DMS53 (cell line): ENCODE results near the gene ALDH3B2.
"Not testable (repeated sequence)": the region's sequence is repeated elsewhere in the genome, so short reads cannot be mapped to it uniquely, and the experiment has no call there.

Experiments used
- DNase-seq: peaks from one replicate; lab custom pipeline; 2025; lab: John Stamatoyannopoulos, UW

Gene ALDH3B2

DNA sequence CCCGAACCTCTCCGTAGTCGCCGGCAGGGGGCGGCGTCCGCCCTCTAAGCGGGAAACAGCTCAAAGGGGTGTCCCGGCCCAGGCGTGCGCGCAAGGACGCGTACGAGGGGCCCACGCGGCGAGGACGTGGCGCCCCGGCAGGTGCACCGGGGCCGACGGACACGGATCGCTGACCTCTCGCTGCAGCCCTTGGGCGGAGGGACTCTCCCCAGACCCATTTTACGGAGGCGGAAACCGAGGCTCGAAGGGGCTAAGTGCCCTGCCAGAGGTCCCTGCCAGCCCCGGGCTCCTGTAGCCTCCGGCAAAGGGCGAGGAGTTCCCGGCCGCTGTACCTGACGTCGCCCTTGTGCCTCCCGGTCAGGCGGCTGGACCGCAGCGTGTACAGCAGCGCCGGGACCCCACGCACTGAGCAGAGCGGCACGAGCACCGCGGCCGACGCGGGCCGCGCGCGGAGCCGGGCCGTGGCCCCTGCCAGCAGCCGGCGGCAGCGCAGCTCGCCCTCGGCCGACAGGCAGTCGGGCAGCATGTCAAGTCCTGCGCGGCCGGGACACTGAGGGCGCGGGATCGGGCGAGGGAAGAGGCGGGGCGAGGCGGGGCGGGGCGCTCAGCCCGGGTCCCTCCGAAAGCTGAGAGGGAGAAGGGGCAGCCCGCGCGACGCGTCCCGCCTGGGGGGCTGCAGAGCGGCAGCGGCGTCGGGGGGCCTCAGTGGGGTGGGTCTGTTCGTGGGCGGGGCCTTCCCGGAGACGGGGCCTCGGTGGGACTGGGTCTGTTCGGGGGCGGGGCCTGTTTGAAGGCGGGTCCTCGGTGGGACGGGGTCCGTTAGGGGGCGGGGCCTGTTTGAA is 44.8 kb downstream of the ALDH3B2 start, which contains the start of gene NUDT8:
Gene NUDT8, minus strand, starts transcription at position 552 of the 842 bp plus-strand sequence. Its CDS starts 26 bp downstream, at position 526.
- peak; percentile 96 for DNase-seq

GRCh38 chr11:67628710-67629385 is 45.6 kb downstream of the ALDH3B2 start:
- DNase-seq: peak; percentile 55

DNA sequence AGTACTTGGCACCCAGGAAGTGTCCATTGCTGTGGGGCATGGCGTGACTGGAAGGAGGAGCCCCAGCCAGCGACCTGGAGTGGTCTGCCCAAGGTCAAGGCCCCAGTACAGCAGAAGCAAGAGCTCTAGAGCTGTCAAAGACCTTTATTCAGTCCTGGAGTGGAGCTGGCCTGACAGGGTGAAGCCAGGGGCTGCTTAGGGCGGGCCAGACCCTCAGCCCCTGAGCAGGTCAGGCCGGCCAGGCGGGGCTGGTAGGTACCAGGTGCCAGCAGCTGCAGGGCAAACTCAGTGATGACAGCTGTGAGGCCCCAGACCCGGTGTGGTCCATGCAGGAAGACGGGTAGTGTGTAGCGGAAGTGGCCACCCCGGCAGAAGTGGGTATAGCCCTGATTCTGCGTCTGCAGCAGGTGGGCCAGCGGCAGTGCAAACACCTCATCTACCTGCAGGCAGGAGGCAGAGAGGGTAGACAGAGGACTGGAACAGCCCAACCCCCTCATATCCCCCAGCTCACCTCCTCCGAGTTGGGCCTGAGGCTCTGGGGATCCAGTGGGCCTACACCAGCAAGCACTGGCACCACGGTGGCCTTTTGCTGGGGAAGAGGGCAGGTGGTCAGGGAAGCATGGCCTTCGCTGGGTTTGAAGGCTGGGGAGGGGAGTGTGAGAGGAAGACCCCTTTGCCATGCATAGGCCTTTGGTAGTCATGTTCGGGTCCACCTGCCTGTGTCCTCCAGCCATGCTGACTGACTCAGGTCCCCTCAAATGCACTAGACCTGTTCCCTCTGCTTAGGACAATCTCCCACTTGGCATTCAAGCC is 46.4 kb downstream of the ALDH3B2 start:
- no peak for DNase-seq

DNA sequence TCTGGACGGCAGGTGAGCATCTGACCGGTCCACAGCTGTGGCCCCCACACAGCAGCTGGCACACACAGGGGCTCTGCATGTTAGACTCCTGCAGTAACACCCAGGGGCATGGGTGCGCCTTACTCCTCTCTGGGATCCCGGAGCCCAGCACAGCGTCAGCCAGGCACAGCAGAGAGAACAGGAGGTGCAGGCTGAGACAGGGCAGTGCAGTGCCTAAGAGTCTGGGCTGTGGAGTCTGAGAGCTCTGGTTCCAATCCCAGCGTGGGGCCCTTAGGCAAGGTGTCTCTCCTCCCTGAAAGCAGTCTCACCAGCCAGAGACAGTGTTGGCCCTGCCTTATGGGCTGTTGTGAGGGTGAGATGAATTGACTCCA is 47.0 kb downstream of the ALDH3B2 start:
- DNase-seq: no peak

DNA sequence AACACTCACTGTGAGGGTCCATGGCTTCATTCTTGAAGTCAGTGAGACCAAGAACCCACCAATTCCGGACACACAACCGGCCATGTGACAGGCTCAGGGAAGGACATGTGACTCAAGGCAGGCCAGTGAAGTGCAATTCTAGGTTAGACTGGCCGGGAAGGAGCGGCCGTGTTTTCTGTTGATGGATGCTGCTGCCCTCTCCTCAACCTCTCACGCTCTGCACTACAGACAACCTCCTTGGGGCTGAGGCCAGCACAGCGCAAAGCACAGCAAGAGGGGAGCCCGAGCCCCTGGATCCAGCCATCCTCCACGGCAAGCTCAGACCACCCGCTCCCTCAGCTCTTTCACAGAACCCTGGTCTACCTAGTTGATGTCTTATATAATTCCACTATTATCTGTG is 47.5 kb downstream of the ALDH3B2 start:
- no peak for DNase-seq

DNA sequence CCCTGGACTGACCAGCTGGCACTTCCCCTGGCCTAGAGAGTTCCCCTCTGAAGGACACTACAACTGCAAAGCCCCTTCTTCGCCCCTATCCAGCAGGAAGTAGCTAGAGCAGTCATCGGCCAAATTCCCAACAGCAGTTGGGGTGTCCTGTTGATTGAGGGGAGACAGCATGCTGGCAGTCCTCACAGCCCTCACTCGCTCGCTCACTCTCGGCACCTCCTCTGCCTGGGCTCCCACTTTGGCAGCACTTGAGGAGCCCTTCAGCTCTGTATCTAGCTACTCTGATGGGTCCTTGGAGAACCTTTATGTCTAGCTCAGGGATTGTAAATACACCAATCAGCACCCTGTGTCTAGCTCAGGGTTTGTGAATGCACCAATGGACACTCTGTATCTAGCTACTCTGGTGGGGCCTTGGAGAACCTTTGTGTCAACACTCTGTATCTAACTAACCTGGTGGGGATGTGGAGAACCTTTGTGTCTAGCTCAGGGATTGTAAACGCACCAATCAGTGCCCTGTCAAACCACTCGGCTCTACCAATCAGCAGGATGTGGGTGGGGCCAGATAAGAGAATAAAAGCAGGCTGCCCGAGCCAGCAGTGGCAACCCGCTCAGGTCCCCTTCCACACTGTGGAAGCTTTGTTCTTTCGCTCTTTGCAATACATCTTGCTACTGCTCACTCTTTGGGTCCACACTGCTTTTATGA is 48.1 kb downstream of the ALDH3B2 start:
- not testable (repeated sequence) for DNase-seq

DNA sequence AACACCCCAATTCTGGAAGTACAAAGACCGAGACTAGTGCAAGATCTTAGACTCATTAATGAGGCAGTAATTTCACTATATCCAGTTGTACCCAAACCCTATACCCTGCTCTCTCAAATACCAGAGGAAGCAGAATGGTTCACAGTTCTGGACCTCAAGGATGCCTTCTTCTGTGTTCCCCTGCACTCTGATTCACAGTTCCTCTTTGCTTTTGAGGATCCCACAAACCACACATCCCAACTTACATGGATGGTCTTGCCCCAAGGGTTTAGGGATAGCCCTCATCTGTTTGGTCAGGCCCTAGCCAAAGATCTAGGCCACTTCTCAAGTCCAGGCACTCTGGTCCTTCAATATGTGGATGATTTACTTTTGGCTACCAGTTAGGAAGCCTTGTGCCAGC is 50.6 kb downstream of the ALDH3B2 start:
- not testable (repeated sequence) for DNase-seq

- not testable (repeated sequence) for DNase-seq
These were observed 51.5 kb downstream of the ALDH3B2 start for GRCh38 chr11:67622905-67623304.

DNA sequence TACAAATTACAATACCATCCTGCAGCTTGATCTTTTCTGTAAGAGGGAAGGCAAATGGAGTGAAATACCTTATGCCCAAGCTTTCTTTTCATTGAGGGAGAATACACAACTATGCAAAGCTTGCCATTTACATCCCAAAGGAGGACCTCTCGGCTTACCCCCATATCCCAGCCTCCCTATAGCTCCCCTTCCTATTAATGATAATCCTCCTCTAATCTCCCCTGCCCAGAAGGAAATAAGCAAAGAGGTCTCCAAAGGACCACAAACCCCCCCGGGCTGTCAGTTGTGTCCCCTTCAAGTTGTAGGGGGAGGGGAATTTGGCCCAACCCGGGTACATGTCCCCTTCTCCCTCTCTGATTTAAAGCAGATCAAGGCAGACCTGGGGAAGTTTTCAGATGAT is 52.5 kb downstream of the ALDH3B2 start:
- not testable (repeated sequence) for DNase-seq

DNA sequence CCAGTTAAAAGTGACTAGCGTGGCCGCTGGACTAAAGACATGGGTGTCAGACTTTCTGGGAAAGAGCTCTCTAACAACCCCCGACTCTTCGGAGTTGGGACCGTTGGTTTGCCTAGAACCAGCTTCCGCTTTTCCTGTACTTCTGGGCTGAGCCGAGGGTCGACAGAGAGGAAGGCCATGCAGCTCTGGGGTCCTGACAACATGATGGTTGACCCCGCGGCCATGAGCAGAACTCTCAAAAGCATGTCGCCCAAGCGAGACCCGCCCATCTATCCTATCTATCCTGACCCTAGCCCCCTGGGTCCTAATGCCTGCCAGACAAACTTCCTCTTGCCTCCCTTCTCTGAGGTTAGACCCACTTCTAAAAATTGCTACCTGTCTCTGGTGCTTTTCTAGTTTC is 53.8 kb downstream of the ALDH3B2 start:
- peak; percentile 47 for DNase-seq

DNA sequence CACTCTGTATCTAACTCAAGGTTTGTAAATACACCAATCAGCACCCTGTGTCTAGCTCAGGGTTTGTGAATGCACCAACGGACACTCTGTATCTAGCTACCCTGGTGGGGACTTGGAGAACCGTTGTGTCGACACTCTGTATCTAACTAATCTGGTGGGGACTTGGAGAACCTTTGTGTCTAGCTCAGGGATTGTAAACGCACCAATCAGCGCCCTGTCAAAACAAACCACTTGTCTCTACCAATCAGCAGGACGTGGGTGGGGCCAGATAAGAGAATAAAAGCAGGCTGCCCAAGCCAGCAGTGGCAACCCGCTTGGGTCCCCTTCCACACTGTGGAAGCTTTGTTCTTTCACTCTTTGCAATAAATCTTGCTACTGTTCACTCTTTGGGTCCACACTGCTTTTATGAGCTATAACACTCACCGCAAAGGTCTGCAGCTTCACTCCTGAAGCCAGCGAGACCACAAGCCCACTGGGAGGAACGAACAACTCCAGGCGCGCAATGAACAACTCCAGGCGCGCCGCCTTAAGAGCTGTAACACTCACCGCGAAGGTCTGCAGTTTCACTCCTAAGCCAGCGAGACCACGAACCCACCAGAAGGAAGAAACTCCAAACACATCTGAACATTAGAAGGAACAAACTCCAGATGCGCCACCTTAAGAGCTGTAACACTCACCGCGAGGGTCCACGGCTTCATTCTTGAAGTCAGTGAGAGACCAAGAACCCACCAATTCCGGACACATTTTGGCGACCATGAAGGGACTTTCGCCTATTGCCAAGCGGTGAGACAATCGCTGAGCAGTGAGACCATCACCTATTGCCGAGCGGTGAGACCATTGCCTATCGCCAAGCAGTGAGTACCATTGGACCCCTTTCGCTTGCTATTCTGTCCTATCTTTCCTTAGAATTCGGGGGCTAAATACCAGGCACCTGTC is 54.5 kb downstream of the ALDH3B2 start:
- DNase-seq: peak; percentile 45

DNA sequence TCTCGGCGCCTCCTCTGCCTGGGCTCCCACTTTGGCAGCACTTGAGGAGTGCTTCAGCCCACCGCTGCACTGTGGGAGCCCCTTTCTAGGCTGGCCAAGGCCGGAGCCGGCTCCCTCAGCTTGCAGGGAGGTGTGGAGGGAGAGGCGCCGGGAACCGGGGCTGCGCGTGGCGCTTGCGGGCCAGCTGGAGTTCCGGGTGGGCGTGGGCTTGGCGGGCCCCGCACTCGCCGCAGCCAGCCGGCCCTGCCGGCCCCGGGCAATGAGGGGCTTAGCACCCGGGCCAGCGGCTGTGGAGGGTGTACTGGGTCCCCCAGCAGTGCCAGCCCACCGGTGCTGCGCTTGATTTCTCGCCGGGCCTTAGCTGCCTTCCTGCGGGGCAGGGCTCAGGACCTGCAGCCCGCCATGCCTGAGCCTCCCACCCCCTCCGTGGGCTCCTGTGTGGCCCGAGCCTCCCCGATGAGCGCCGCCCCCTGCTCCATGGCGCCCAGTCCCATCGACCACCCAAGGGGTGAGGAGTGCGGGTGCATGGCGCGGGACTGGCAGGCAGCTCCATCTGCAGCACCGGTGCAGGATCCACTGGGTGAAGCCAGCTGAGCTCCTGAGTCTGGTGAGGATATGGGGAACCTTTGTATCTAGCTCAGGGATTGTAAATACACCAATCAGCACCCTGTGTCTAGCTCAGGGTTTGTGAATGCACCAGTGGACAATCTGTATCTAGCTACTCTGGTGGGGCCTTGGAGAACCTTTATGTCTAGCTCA is 55.3 kb downstream of the ALDH3B2 start:
- not testable (repeated sequence) for DNase-seq

DNA sequence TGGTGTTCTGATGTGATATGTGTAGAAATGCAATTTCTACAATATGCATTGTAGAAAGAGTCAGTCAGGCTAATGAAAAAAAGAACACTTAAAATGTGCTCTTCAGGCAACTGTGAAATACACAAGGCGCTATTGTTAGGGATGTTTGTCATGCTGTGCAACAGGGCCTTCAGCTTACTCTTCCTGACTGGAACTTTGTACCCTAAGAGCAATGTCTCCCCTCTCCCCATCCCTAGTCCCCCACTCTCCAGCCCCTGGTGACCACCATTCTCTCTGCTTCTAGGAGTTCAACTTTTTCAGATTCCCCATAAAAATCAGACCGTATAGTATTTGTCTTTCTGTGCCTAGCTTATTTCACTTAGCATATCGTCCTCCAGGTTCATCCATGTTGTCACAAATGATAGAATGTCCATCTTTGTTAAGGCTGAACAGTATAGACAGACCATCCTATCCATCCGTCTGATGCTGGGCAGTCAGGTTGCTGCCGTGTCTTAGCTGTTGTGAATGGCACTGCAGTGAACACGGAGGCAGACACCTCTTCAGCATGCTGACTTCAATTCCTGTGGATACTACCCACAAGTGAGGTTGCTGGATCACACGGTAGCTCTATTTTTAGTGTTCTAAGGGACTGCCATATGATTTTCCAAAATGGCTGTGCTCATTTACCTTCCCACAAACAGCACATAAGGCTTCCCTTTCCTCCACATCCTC is 57.0 kb downstream of the ALDH3B2 start:
- no peak for DNase-seq

DNA sequence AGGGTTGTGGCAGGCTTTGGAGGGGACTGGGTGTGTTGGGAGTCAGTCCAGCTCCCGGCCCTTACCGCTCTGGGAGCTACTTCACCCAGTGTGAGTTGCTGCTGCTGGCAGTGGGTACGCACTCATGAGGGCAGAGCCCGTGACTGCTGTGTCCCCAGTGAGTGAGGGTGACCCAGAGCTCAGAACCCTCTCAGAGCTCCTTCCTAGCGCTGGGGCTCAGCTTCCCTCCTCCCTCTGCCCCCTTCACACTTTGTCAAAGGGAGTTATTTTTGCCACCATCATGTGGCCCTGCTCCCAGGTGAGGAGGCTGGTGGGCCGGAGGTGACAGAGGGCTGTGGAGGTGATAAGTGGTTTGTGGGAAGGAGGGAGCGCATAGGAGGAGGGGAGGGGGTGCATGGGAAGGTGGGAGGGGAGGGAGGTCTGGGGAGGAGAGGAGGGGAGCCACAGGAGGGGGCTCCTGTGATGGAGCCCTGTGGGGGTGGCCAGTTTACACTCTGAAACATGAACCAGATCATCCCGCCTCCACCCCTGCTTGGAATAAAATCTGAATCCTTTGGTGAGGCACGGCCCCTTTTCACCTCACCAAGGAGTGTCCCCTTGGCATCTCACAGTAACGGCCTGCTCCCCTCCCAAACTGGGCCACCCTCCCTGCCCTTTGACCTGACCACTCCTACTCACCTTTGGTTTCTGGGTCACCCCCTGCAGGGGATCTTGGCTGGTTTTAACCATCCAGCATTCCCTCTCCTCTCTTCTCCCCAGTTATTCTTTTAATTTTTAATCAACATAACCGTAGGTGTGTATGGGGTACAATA is 57.8 kb downstream of the ALDH3B2 start:
- DNase-seq: peak; percentile 40

DNA sequence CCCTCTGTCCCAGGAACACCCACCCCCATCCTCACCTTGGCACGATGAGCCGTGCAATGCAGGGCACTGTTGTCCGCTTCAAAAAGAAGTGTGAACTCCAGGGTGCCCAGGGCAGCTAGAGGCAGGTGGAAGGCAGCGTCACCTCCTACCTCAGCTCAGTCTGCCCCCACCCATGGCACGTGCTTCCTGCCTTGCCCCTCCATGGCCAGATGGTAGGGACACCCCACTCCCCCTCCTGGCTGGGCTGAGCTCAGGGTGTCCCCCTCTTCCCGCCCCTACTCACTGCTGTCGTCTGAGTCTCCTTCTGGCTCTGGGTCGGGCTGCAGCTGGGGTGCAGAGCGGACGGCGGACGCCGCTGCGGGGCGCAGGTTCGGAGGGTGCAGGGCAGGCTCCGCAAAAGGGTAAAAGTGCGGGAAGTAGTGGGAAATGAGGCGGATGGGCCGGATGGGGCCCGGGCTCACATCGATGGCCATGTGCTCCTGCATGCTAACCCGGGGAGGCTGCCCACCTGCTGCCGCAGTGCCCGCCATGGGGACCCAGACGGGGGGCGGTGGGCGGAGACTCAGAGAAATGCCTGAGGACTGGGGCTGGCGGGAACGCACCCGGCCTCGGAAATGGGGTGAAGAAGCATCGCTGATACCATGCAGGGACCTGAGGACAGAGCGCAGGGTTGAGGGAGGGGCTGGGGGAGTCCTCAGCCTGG is 58.5 kb downstream of the ALDH3B2 start:
- no peak for DNase-seq

DNA sequence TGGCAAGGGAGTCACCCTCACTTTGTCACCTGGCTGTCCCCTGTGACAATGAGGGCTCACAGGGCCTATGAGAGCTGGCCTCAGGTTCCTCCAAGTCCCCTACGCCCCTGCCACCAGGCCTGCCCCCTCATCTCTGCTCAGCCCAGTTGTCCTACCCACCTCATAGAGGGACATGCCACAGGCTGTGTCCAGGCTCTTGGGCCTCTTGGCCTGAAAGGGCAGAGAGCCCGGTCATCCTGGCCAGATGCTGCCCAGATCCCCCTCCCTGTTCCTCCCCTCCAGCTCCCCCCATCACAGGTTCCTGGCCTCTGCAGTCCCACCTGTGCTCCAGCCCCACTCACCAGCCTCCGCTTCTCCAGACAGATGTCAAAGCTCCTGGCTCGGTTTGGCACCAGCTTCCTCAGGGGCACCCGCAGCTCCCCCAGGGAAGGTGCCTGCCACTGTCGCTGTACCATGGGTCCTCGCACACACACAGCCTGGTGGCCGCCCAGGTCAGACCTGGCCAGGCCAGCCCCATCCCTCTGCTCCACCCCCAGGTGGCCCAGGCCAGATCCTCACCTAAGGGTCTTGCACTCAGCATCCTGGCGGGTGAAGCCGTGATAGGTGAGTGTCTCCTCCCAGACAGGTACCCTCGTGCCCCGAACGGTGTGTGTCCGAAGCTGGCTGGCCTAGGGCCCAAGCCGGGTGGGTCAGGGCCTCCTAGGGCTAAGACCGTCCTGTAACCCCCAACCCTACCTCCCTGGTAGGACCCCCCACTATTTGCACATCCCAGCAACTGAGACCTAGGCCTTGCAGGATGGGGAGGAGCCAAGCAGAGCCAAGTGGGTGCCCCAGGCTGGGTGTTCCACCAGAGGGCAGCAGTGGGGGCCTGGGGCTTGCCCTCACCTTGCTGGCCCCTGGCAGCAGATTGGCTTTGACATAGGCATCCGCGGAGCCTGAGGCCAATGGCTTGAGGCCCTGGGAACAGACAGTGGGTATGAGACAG is 59.4 kb downstream of the ALDH3B2 start:
- peak; percentile 87 for DNase-seq
